H1 (cell line): ENCODE results near the gene ANXA5. TPM values are rescaled to one million over a fixed set of nuclear protein-coding genes. Genes with fewer than 3 reads are reported as not detected.

ENCODE experiments used
- CTCF ChIA-PET: fragments of 300-600 bp; sonication (Branson Sonifier 250); formaldehyde crosslinking; loops from one replicate; lab custom pipeline; 2021; ENCODE audit not compliant: partially characterized antibody; lab: Charles Lee
- POLR2A ChIA-PET: fragments of 300-600 bp; sonication (Branson Sonifier 250); formaldehyde crosslinking; loops from one replicate; lab custom pipeline; 2021; ENCODE audit warnings: inconsistent platforms; ENCODE audit not compliant: partially characterized antibody; lab: Charles Lee
- DNase-seq, 2 experiments: peaks; one replicate each; pipeline versions ENCODE4 v3.0.0 to v3.0.0-alpha.2; 2010 to 2022; ENCODE audit warnings: low spot score in 2 of 2, low read depth in 1 of 2, mixed read lengths in 1 of 2
- FAIRE-seq: peaks from 2 replicates; lab custom pipeline; 2011; peaks lifted over from hg19 to GRCh38; lab: Jason Lieb, UNC
- H2AFZ ChIP-seq: 2 replicates; pipeline ENCODE4 v1.8.1; 2012; ENCODE audit warnings: low read length, inconsistent platforms
- H2AK5ac ChIP-seq: 2 replicates; pipeline ENCODE4 v1.6.1; 2013; ENCODE audit warnings: low read depth, low read length
- H2BK120ac ChIP-seq: replicated peaks from 2 replicates; pipeline ENCODE3; 2013; ENCODE audit warnings: low read depth, low read length, inconsistent platforms
- H2BK12ac ChIP-seq: 2 replicates; pipeline ENCODE4 v1.6.1; 2013; ENCODE audit warnings: low read depth, low read length
- H2BK15ac ChIP-seq: 2 replicates; pipeline ENCODE4 v1.6.1; 2013; ENCODE audit warnings: low read length
- H2BK20ac ChIP-seq: 2 replicates; pipeline ENCODE4 v1.6.1; 2013; ENCODE audit warnings: low read length
- H2BK5ac ChIP-seq: 2 replicates; pipeline ENCODE4 v1.6.1; 2013; ENCODE audit warnings: low read depth, low read length
- H3K14ac ChIP-seq: 2 replicates; pipeline ENCODE4 v1.6.1; 2013; ENCODE audit warnings: inconsistent platforms; ENCODE audit not compliant: insufficient read length
- H3K18ac ChIP-seq: 2 replicates; pipeline ENCODE4 v1.6.1; 2013; ENCODE audit warnings: low read length; ENCODE audit errors: extremely low read depth
- H3K23ac ChIP-seq: 2 replicates; pipeline ENCODE4 v1.6.1; 2013; ENCODE audit warnings: inconsistent platforms; ENCODE audit not compliant: insufficient read length
- H3K23me2 ChIP-seq: 2 replicates; pipeline ENCODE4 v1.6.1; 2013; ENCODE audit warnings: low read depth, low read length
- H3K27ac ChIP-seq: 2 replicates; pipeline ENCODE4 v1.6.1; 2011; ENCODE audit warnings: low read depth, low read length, inconsistent platforms
- H3K27me3 ChIP-seq, 4 experiments: replicated peaks in 1 of 4; 1 replicate in 1 of 4; 2 replicates in 3 of 4; pipeline versions ENCODE4 v1.6.1 to v1.8.1; 2011 to 2013; ENCODE audit warnings: low read length in 3 of 4, mild to moderate bottlenecking in 3 of 4, inconsistent platforms in 2 of 4, mixed read lengths in 2 of 4, moderate library complexity in 1 of 4; ENCODE audit not compliant: control insufficient read depth in 3 of 4, insufficient read depth in 3 of 4; ENCODE audit errors: extremely low read depth in 1 of 4
- H3K36me3 ChIP-seq, 4 experiments: 2 replicates each; pipeline versions ENCODE4 v1.6.1 to v1.8.1; 2011 to 2013; ENCODE audit warnings: mild to moderate bottlenecking in 4 of 4, low read length in 3 of 4, moderate library complexity in 2 of 4, control low read depth in 1 of 4, inconsistent platforms in 1 of 4; ENCODE audit not compliant: insufficient read depth in 4 of 4, control insufficient read depth in 2 of 4
- H3K4ac ChIP-seq: replicated peaks from 2 replicates; pipeline ENCODE3; 2013; ENCODE audit warnings: low read length, low read depth, mixed read lengths, inconsistent platforms; ENCODE audit not compliant: insufficient read length
- H3K4me1 ChIP-seq, 4 experiments: replicated peaks in 1 of 4; 1 replicate in 1 of 4; 2 replicates in 3 of 4; pipeline versions ENCODE4 v1.6.1 to v1.8.1; 2011 to 2013; ENCODE audit warnings: low read length in 3 of 4, inconsistent platforms in 2 of 4, mixed read lengths in 1 of 4; ENCODE audit not compliant: insufficient read depth in 4 of 4, control insufficient read depth in 3 of 4
- H3K4me2 ChIP-seq, 2 experiments: 2 replicates each; pipeline versions ENCODE4 v1.6.1 to v1.8.1; 2011 to 2013; ENCODE audit warnings: low read depth in 2 of 2, low read length in 2 of 2, control low read depth in 1 of 2, inconsistent platforms in 1 of 2, mild to moderate bottlenecking in 1 of 2; ENCODE audit not compliant: insufficient read depth in 1 of 2
- H3K4me3 ChIP-seq, 4 experiments: fragments of 200-600, 300-600 bp in 1 of 4; sonication (generic), shearing (Covaris generic), sonication (Bioruptor Twin) in 1 of 4; 2 replicates each; pipeline versions ENCODE4 v1.5.1 to v1.8.1; 2011 to 2016; ENCODE audit warnings: low read length in 4 of 4, low read depth in 3 of 4, control low read depth in 2 of 4, inconsistent platforms in 2 of 4, mild to moderate bottlenecking in 2 of 4, mixed read lengths in 1 of 4, moderate library complexity in 1 of 4; ENCODE audit not compliant: insufficient read depth in 2 of 4; ENCODE audit errors: extremely low read depth in 1 of 4
- H3K56ac ChIP-seq: replicated peaks from 2 replicates; pipeline ENCODE3; 2013; ENCODE audit warnings: low read depth, mild to moderate bottlenecking, mixed read lengths, low read length, inconsistent platforms; ENCODE audit not compliant: insufficient read length
- H3K79me1 ChIP-seq: 2 replicates; pipeline ENCODE4 v1.6.1; 2013; ENCODE audit warnings: low read depth, low read length, control low read depth
- H3K79me2 ChIP-seq, 2 experiments: 2 replicates each; pipeline versions ENCODE4 v1.6.1 to v1.8.1; 2012 to 2013; ENCODE audit warnings: low read length in 2 of 2, mild to moderate bottlenecking in 2 of 2, inconsistent platforms in 1 of 2; ENCODE audit not compliant: insufficient read depth in 2 of 2, control insufficient read depth in 1 of 2
- H3K9ac ChIP-seq, 4 experiments: replicated peaks in 1 of 4; 1 replicate in 1 of 4; 2 replicates in 3 of 4; pipeline versions ENCODE4 v1.6.1 to v1.8.1; 2011 to 2013; ENCODE audit warnings: low read depth in 3 of 4, low read length in 3 of 4, control low read depth in 2 of 4, mild to moderate bottlenecking in 2 of 4, moderate library complexity in 2 of 4, inconsistent platforms in 1 of 4; ENCODE audit errors: extremely low read depth in 1 of 4
- H3K9me3 ChIP-seq, 2 experiments: 2 replicates each; pipeline versions ENCODE4 v1.6.1 to v1.8.1; 2012 to 2013; ENCODE audit warnings: mild to moderate bottlenecking in 2 of 2, moderate library complexity in 2 of 2, control low read depth in 1 of 2, inconsistent platforms in 1 of 2, low read depth in 1 of 2, low read length in 1 of 2, mixed read lengths in 1 of 2; ENCODE audit not compliant: insufficient read depth in 2 of 2
- H4K20me1 ChIP-seq, 2 experiments: replicated peaks in 1 of 2; 2 replicates each; pipeline versions ENCODE3 to v1.8.1; 2011 to 2013; ENCODE audit warnings: inconsistent platforms in 2 of 2, low read length in 2 of 2, mild to moderate bottlenecking in 1 of 2; ENCODE audit not compliant: insufficient read depth in 2 of 2, control insufficient read depth in 1 of 2
- H4K5ac ChIP-seq: 2 replicates; pipeline ENCODE4 v1.6.1; 2013; ENCODE audit warnings: low read length, low read depth, mixed read lengths, inconsistent platforms; ENCODE audit not compliant: insufficient read length
- H4K8ac ChIP-seq: 2 replicates; pipeline ENCODE4 v1.8.0; 2013; ENCODE audit warnings: mild to moderate bottlenecking, moderate library complexity, low read length, inconsistent platforms; ENCODE audit not compliant: insufficient read depth; ENCODE audit errors: extremely low read depth
- H4K91ac ChIP-seq: replicated peaks from 2 replicates; pipeline ENCODE3; 2013; ENCODE audit warnings: low read length, mixed read lengths, inconsistent platforms; ENCODE audit not compliant: insufficient read length
- KDM1A ChIP-seq: fragments of 200-600, 300-600 bp; sonication (generic); IDR thresholded peaks from 2 replicates; pipeline ENCODE4 v1.7.1; 2016; ENCODE audit warnings: mild to moderate bottlenecking, low read length, borderline replicate concordance
- SIN3A ChIP-seq, 2 experiments: IDR thresholded peaks in 1 of 2; conservative IDR thresholded peaks in 1 of 2; 2 replicates each; pipeline ENCODE4 v1.6.1; 2011 to 2012; ENCODE audit warnings: low read length in 2 of 2, improper control_type of control experiment in 1 of 2, low read depth in 1 of 2, mild to moderate bottlenecking in 1 of 2
- WGBS, 2 experiments: shearing (Covaris generic) in 1 of 2; methylation state at CpG; one replicate each; pipeline versions ENCODE4 v1.1.6 to v1.1.7; 2013 to 2015; ENCODE audit warnings: low lambda C conversion rate in 2 of 2, mixed read lengths in 2 of 2, inconsistent platforms in 1 of 2, low coverage in 1 of 2, missing lambda C conversion rate in 1 of 2; ENCODE audit not compliant: insufficient replicate concordance in 2 of 2, insufficient coverage in 1 of 2, insufficient read length in 1 of 2; ENCODE audit errors: extremely low coverage in 1 of 2, missing lambda C conversion rate in 1 of 2; 5-methylcytosine and 5-hydroxymethylcytosine counted together
- polyA plus RNA-seq, 7 experiments: library from polyadenylated mRNA; depleted of rRNA in 3 of 7; stranded (reverse) in 5 of 7; unstranded in 2 of 7; fragments of >200 nt in 5 of 7; fragments of 200-250 nt in 2 of 7; gene quantifications; 1 replicate in 5 of 7; 2 replicates in 1 of 7; 4 replicates in 1 of 7; pipeline versions ENCODE4 v1.2.1 to v1.2.3, GENCODE V29; 2011 to 2013; ENCODE audit warnings: missing spikeins in 2 of 7, mixed read lengths in 2 of 7
- total RNA-seq: library from RNA; stranded (reverse); fragmentation: NEBNext Ultra II Directional; extraction: Animal tissue kit (Norgen Biotek cat#: 25700); gene quantifications from 2 replicates; pipeline ENCODE4 v1.2.1, GENCODE V29; 2021

The ANXA5 gene
- total and polyA plus RNA-seq, 2 of the 8 experiments (the other 6 are each of a cell fraction or from before 2014, with no cell fraction given), result 213 to 221 TPM

GRCh38 chr4:121668368-121669162 lies 28.2 kb downstream of the ANXA5 start:
- no peak overlapping the region for H2BK20ac ChIP-seq
- H3K9me3 ChIP-seq, result no peaks in the 10 kb centered on the region
- FAIRE-seq, result no peak
- no peak overlapping the region for H4K5ac ChIP-seq
- no peak overlapping the region for H3K23ac ChIP-seq
- H3K4me2 ChIP-seq, result no peak overlapping the region
- no peak overlapping the region for H3K9ac ChIP-seq
- POLR2A ChIA-PET, result no interaction called here
- H3K4me3 ChIP-seq, result no peak overlapping the region
- no peak overlapping the region for H2AFZ ChIP-seq
- H2BK5ac ChIP-seq, result no peak overlapping the region
- CTCF ChIA-PET, result interaction anchor here (0.8 to 3.0 kb wide), 6 partner anchors 8 to 185 kb away, joined by 3 to 14 read pairs (median 4); no protein-coding TSS in a partner anchor
- H3K4me1 ChIP-seq, result no peaks in the 10 kb centered on the region
- no peak for DNase-seq
- H3K79me2 ChIP-seq, result no peaks in the 10 kb centered on the region
- H4K8ac ChIP-seq, result no peak overlapping the region
- H3K36me3 ChIP-seq, result peaks cover 5 to 60% (median 34%) of the 10 kb centered on the region in 4 experiments
- H2BK15ac ChIP-seq, result no peak overlapping the region
- peaks cover 0 to 3% of the 10 kb centered on the region in 2 experiments for H4K20me1 ChIP-seq
- H2AK5ac ChIP-seq, result no peak overlapping the region
- 93% methylated on average over 4 of the region's 4 CpGs; no CpG with 5 or more reads in 1 of the 2 experiments for WGBS, 2 experiments
- 0 out of 4 replicates have a peak, but pooled peaks of 1 of the 2 experiments have one; percentile 29 for TF ChIP-seq SIN3A (conservative IDR thresholded peaks at IDR 0.05 in 1 of 2, IDR thresholded peaks at IDR 0.05 in 1 of 2; ENCODE audit: low read depth in 1 of 2, low read length in 2 of 2)
- no peak for TF ChIP-seq KDM1A
- H3K56ac ChIP-seq, result no peak overlapping the region
- no peak overlapping the region for H4K91ac ChIP-seq
- H2BK12ac ChIP-seq, result no peak overlapping the region
- H3K27ac ChIP-seq, result no peak overlapping the region
- H3K27me3 ChIP-seq, result peaks cover 0 to 1% (median 0%) of the 10 kb centered on the region in 4 experiments; a peak in 1 of 7 replicates
- H3K23me2 ChIP-seq, result no peaks in the 10 kb centered on the region
- H3K79me1 ChIP-seq, result no peaks in the 10 kb centered on the region
- no peak overlapping the region for H3K14ac ChIP-seq
- no peak overlapping the region for H3K4ac ChIP-seq
- H3K18ac ChIP-seq, result no peak overlapping the region
- H2BK120ac ChIP-seq, result no peak overlapping the region
